Spleen (tissue), 7 donors: ENCODE data around the gene NRAS.

ENCODE experiments used
- POLR2A ChIP-seq, 3 donors: fragments of 450-650 bp; IDR thresholded peaks; one replicate each; pipeline ENCODE4 v1.5.1; 2017; ENCODE audit warnings: antibody characterized with exemption in 3 of 3, mild to moderate bottlenecking in 1 of 3
- POLR2AphosphoS5 ChIP-seq, 3 donors: sonication (generic); formaldehyde crosslinking; IDR thresholded peaks; one replicate each; pipeline ENCODE4 v1.5.1; 2017; ENCODE audit warnings: antibody characterized with exemption in 3 of 3
- TF ChIP-seq, protein P1 (sequence below), 11 experiments: fragments of 200-600 bp in 7 of 11; fragments of 450-650 bp in 4 of 11; sonication (generic) in 4 of 11; IDR thresholded peaks in 8 of 11; conservative IDR thresholded peaks in 3 of 11; 1 replicate in 7 of 11; 2 replicates in 4 of 11; pipeline versions ENCODE4 v1.4.0 to v1.8.0; 2016 to 2021; ENCODE audit warnings: antibody characterized with exemption in 11 of 11, inconsistent platforms in 4 of 11, mild to moderate bottlenecking in 1 of 11
- donor health status: DM: no; HTN: no; CAD: no; lungs with moderate emphysema.
- donor health status: DM: no; HTN: no; CAD: no.
- donor health status: DM: no; HTN: no; CAD: no.

DNA sequence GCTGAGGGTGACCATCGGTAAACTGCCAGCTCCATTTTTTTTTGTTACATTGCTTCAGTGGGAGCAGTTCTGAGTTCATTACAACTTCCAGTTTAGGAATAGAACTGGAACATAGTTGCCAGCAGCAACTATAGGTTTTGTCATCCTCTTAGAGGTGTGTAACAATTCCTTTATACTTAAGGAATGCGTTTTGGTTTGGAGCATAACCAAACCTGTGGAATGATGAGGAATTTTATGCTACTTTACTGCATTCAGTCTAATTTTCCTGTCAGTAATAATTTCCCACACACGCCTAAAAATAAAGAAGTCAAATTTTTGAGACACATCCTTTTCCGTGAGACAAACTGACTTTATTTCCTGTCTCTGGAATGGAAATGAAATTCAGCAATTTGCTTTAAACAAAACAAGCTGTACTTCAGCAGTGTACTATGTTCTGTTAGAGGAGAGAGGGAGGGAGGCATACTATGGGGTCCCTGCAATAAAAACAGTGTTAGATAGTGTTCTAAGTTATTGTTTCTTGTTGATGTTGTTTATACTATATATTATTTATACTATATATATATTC is 16.5 kb downstream of the NRAS start:
- TF ChIP-seq, protein P1, sequence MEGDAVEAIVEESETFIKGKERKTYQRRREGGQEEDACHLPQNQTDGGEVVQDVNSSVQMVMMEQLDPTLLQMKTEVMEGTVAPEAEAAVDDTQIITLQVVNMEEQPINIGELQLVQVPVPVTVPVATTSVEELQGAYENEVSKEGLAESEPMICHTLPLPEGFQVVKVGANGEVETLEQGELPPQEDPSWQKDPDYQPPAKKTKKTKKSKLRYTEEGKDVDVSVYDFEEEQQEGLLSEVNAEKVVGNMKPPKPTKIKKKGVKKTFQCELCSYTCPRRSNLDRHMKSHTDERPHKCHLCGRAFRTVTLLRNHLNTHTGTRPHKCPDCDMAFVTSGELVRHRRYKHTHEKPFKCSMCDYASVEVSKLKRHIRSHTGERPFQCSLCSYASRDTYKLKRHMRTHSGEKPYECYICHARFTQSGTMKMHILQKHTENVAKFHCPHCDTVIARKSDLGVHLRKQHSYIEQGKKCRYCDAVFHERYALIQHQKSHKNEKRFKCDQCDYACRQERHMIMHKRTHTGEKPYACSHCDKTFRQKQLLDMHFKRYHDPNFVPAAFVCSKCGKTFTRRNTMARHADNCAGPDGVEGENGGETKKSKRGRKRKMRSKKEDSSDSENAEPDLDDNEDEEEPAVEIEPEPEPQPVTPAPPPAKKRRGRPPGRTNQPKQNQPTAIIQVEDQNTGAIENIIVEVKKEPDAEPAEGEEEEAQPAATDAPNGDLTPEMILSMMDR (IDR thresholded peaks at IDR 0.05 in 8 of 11, conservative IDR thresholded peaks at IDR 0.05 in 3 of 11) = no peak
- TF ChIP-seq POLR2A (IDR thresholded peaks at IDR 0.05) = no peak
- TF ChIP-seq POLR2AphosphoS5 (IDR thresholded peaks at IDR 0.05) = no peak
